Neutrophil (primary cell): ENCODE measurements around the gene SLMAP.
A peak's percentile ranks its signal among the peaks of the same experiment; 100 is the strongest.
"Not testable (repeated sequence)": the region's sequence is repeated elsewhere in the genome, so short reads cannot be mapped to it uniquely, and the experiment has no call there.

ENCODE experiments used
- H3K27ac ChIP-seq: fragments of 200-600 bp; sonication (generic); 2 replicates; pipeline ENCODE4 v1.5.1; 2016; ENCODE audit warnings: mild to moderate bottlenecking, moderate library complexity
- H3K27me3 ChIP-seq: fragments of 200-600 bp; sonication (generic); 2 replicates; pipeline ENCODE4 v1.6.0; 2016; ENCODE audit warnings: mild to moderate bottlenecking
- H3K36me3 ChIP-seq: fragments of 200-600 bp; sonication (generic); 2 replicates; pipeline ENCODE4 v1.5.1; 2017
- H3K4me1 ChIP-seq, 2 experiments: fragments of 200-600 bp in 1 of 2; sonication (generic) in 1 of 2; 1 replicate in 1 of 2; 2 replicates in 1 of 2; pipeline versions ENCODE4 v1.5.1 to v1.6.1; 2013 to 2016; ENCODE audit warnings: low read depth in 1 of 2, low read length in 1 of 2, mild to moderate bottlenecking in 1 of 2, moderate library complexity in 1 of 2; ENCODE audit not compliant: control insufficient read depth in 1 of 2, insufficient read depth in 1 of 2
- H3K4me3 ChIP-seq, 2 experiments: fragments of 200-600 bp in 1 of 2; sonication (generic) in 1 of 2; 1 replicate in 1 of 2; 2 replicates in 1 of 2; pipeline ENCODE4 v1.5.1; 2013 to 2016; ENCODE audit warnings: low read depth in 1 of 2, low read length in 1 of 2, mild to moderate bottlenecking in 1 of 2, moderate library complexity in 1 of 2
- H3K9me3 ChIP-seq: fragments of 200-600 bp; sonication (generic); 2 replicates; pipeline ENCODE4 v1.5.1; 2016
- CTCF ChIP-seq: fragments of 200-600 bp; sonication (generic); IDR thresholded peaks from 2 replicates; pipeline ENCODE4 v1.5.1; 2016; ENCODE audit warnings: antibody characterized with exemption

SLMAP gene

GRCh38 chr3:57863380-57863779, 107.3 kb downstream of the SLMAP start:
- TF ChIP-seq CTCF, result no peak
- Histone ChIP-seq H3K9me3 (no peaks in the 10 kb centered on the region), H3K4me1 (no peaks in the 10 kb centered on the region), H3K36me3 (peaks cover 93% of the 10 kb centered on the region), H3K27ac (no peak overlapping the region), H3K27me3 (no peaks in the 10 kb centered on the region), H3K4me3 (no peak overlapping the region)

GRCh38 chr3:57864853-57865252, 108.7 kb downstream of the SLMAP start:
- no peak for TF ChIP-seq CTCF

GRCh38 chr3:57869110-57869509, 113.0 kb downstream of the SLMAP start:
- H3K4me1 ChIP-seq, H3K9me3 ChIP-seq, H3K27ac ChIP-seq, H3K27me3 ChIP-seq, H3K4me3 ChIP-seq: not testable (repeated sequence)
- H3K36me3 ChIP-seq, result peaks cover 80% of the 10 kb centered on the region

More at GRCh38 chr3:57864853-57865252, 108.7 kb downstream of the SLMAP start:
- H3K27me3 ChIP-seq, result no peaks in the 10 kb centered on the region
- no peaks in the 10 kb centered on the region for H3K9me3 ChIP-seq
- H3K36me3 ChIP-seq, result peaks cover 83% of the 10 kb centered on the region
- no peak overlapping the region for H3K4me3 ChIP-seq
- H3K4me1 ChIP-seq, result no peaks in the 10 kb centered on the region
- H3K27ac ChIP-seq, result no peak overlapping the region

GRCh38 chr3:57872606-57873005, 116.5 kb downstream of the SLMAP start:
- Histone ChIP-seq H3K9me3 (no peaks in the 10 kb centered on the region), H3K27ac (no peak overlapping the region), H3K36me3 (peaks cover 55% of the 10 kb centered on the region), H3K27me3 (no peaks in the 10 kb centered on the region), H3K4me1 (no peaks in the 10 kb centered on the region), H3K4me3 (no peak overlapping the region)
- TF ChIP-seq CTCF, result no peak

GRCh38 chr3:57876632-57877031, 120.5 kb downstream of the SLMAP start:
- H3K36me3 ChIP-seq, result peaks cover 50% of the 10 kb centered on the region
- no peak for TF ChIP-seq CTCF
- no peaks in the 10 kb centered on the region for H3K9me3 ChIP-seq
- H3K27ac ChIP-seq, result peak overlapping the region; percentile 7
- no peaks in the 10 kb centered on the region for H3K27me3 ChIP-seq
- H3K4me3 ChIP-seq, result no peak overlapping the region
- H3K4me1 ChIP-seq, result no peaks in the 10 kb centered on the region

GRCh38 chr3:57877116-57877515, 121.0 kb downstream of the SLMAP start:
- H3K4me3 ChIP-seq, result no peak overlapping the region
- H3K27ac ChIP-seq, result no peak overlapping the region
- no peaks in the 10 kb centered on the region for H3K27me3 ChIP-seq
- H3K4me1 ChIP-seq, result no peaks in the 10 kb centered on the region
- H3K9me3 ChIP-seq, result no peaks in the 10 kb centered on the region
- peaks cover 45% of the 10 kb centered on the region for H3K36me3 ChIP-seq
- no peak for TF ChIP-seq CTCF

- not testable (repeated sequence) for H3K4me3 ChIP-seq, H3K27me3 ChIP-seq, H3K27ac ChIP-seq, H3K4me1 ChIP-seq, H3K9me3 ChIP-seq
- H3K36me3 ChIP-seq, result peaks cover 23% of the 10 kb centered on the region
Observed at GRCh38 chr3:57884436-57884835, 128.3 kb downstream of the SLMAP start.
